Heart left ventricle (tissue), 13 donors: Measurements from ENCODE around the gene KRTAP16-1.

Source experiments
- CTCF ChIP-seq, 12 donors: fragments of 200-600 bp; sonication (generic) in 4 of 12; IDR thresholded peaks; one replicate each; pipeline versions ENCODE4 v1.5.0 to v1.8.0; 2018 to 2022; ENCODE audit warnings: antibody characterized with exemption in 12 of 12, mild to moderate bottlenecking in 5 of 12
- POLR2A ChIP-seq, 2 donors: fragments of 450-650 bp; IDR thresholded peaks; one replicate each; pipeline ENCODE4 v1.6.1; 2017; ENCODE audit warnings: antibody characterized with exemption in 2 of 2, mild to moderate bottlenecking in 2 of 2, moderate library complexity in 2 of 2
- donor health status: ischemic (EF 13 %, LVEDD 7.1; RV severe dilation, severe dysfunction).
- donor health status: DM: no; HTN: yes; CAD: no.
- donor health status: DM: no; HTN: no; CAD: no.
- donor health status: ischemic (EF 25% LVEDD 6.9; RV normal size, moderate dysfunction).
- donor health status: ischemic (EF 25% LVEDD 5.7; RV mildly dilated, moderate dysfunction).
- donor health status: ischemic (EF 35%, LVEDD 5.7; RV mildly dilated, moderate dysfunction).
- donor health status: nonischemic (EF 11% LVEDD 7.7; RV severe dilation, severe dysfunction).
- donor health status: DM: yes; HTN: yes; CAD: no.
- donor health status: PGD.
- donor health status: ischemic (EF 29% LVEDD 5.4; RV normal size, mild dysfunction).
- donor health status: nonischemic (EF 23%, LVEDD 6.1; RV moderate dilation, normal function).

GRCh38 chr17:41284546-41284945 is 24.6 kb downstream of the KRTAP16-1 start:
- TF ChIP-seq CTCF (IDR thresholded peaks at IDR 0.05) (no peak), POLR2A (IDR thresholded peaks at IDR 0.05) (no peak)
